ENCODE data around the gene PIGK.

Gene PIGK

GRCh38 chr1:77039111-77039510 lies 180.1 kb downstream of the PIGK start:
- no peak for DNase-seq (ENCODE audit: low read depth)

All from stimulated activated CD8-positive, alpha-beta memory T cell treated with anti-CD3 and anti-CD28 coated beads, Interleukin-12 subunit alpha, Interleukin-12 subunit beta, amount 100 ng/mL, for 4 hours (primary cell).